GM12878 (cell line): ENCODE data around the gene ARIH2. TPM values are rescaled to one million over a fixed set of nuclear protein-coding genes. Genes with fewer than 3 reads are reported as not detected.

Source experiments
- ATF7 ChIP-seq: fragments of 450-650 bp; IDR thresholded peaks from 2 replicates; pipeline ENCODE4 v1.6.1; 2016; ENCODE audit warnings: low read depth, mild to moderate bottlenecking
- BACH1 ChIP-seq: fragments of 450-650 bp; IDR thresholded peaks from 2 replicates; pipeline ENCODE4 v1.6.1; 2017; ENCODE audit warnings: mild to moderate bottlenecking, borderline replicate concordance
- BMI1 ChIP-seq: fragments of 450-650 bp; IDR thresholded peaks from 2 replicates; pipeline ENCODE4 v1.6.1; 2016; ENCODE audit warnings: mild to moderate bottlenecking, moderate library complexity, borderline replicate concordance
- HCFC1 ChIP-seq: fragments of 150-350 bp; IDR thresholded peaks from 2 replicates; pipeline ENCODE4 v1.6.1; 2014; ENCODE audit warnings: low read length
- KDM1A ChIP-seq: fragments of 200-600 bp; sonication (generic); IDR thresholded peaks from 2 replicates; pipeline ENCODE4 v1.6.1; 2016; ENCODE audit warnings: borderline replicate concordance
- MYC ChIP-seq: IDR thresholded peaks from 2 replicates; pipeline ENCODE4 v1.6.1; 2011; ENCODE audit warnings: mild to moderate bottlenecking, low read length, moderate library complexity, inconsistent platforms; ENCODE audit not compliant: insufficient read depth, insufficient replicate concordance, insufficient read length, severe bottlenecking
- NBN ChIP-seq: fragments of 450-650 bp; IDR thresholded peaks from 2 replicates; pipeline ENCODE4 v1.6.1; 2016
- NRF1 ChIP-seq: conservative IDR thresholded peaks from 2 replicates; pipeline ENCODE4 v1.6.1; 2011; ENCODE audit warnings: mild to moderate bottlenecking, low read depth, low read length, improper control_type of control experiment
- POLR2AphosphoS2 ChIP-seq: IDR thresholded peaks from 2 replicates; pipeline ENCODE4 v1.6.1; 2011; ENCODE audit warnings: low read depth, mild to moderate bottlenecking, low read length, improper control_type of control experiment, moderate library complexity
- SMAD1 ChIP-seq: fragments of 450-650 bp; IDR thresholded peaks from 2 replicates; pipeline ENCODE4 v1.6.1; 2018; ENCODE audit warnings: mild to moderate bottlenecking, low read depth; ENCODE audit not compliant: partially characterized antibody
- SMARCA5 ChIP-seq: fragments of 450-650 bp; IDR thresholded peaks from 2 replicates; pipeline ENCODE4 v1.6.1; 2017; ENCODE audit warnings: mild to moderate bottlenecking
- TBL1XR1 ChIP-seq: IDR thresholded peaks from 2 replicates; pipeline ENCODE4 v1.6.1; 2012; ENCODE audit warnings: low read depth, low read length, improper control_type of control experiment
- TCF3 ChIP-seq: IDR thresholded peaks from 2 replicates; pipeline ENCODE4 v1.6.1; 2012; ENCODE audit warnings: low read depth, mild to moderate bottlenecking, low read length, borderline replicate concordance; ENCODE audit not compliant: insufficient read depth
- ZBED1 ChIP-seq: IDR thresholded peaks from 2 replicates; pipeline ENCODE4 v1.6.1; 2016; ENCODE audit warnings: borderline replicate concordance
- polyA plus RNA-seq, 11 experiments: library from polyadenylated mRNA; depleted of rRNA in 4 of 11; unstranded in 6 of 11; stranded (reverse) in 5 of 11; fragments of >200 nt; fragmentation: Nextera tagmentation in 4 of 11; fragmentation: Illumina TruSeq in 1 of 11; extraction: Ambion mirVana in 4 of 11; extraction: Trizol in 1 of 11; gene quantifications; 1 replicate in 1 of 11; 2 replicates in 10 of 11; pipeline versions ENCODE4 v1.2.1 to v1.2.3, GENCODE V29; 2011 to 2016; ENCODE audit warnings: inconsistent platforms in 2 of 11, missing spikeins in 2 of 11, low read depth in 1 of 11
- total RNA-seq, 4 experiments: library from RNA; depleted of rRNA in 3 of 4; stranded (reverse); fragments of >200 nt in 3 of 4; fragmentation: Illumina TruSeq in 1 of 4; extraction: Trizol in 1 of 4; gene quantifications; 2 replicates each; pipeline versions ENCODE4 v1.2.1 to v1.2.3, GENCODE V29; 2013 to 2021
- TF ChIP-seq, protein P1 (sequence below): IDR thresholded peaks from 2 replicates; pipeline ENCODE4 v1.6.1; 2011; ENCODE audit warnings: low read depth, low read length, improper control_type of control experiment, borderline replicate concordance
- TF ChIP-seq, protein P2 (sequence below): IDR thresholded peaks from 2 replicates; pipeline ENCODE4 v1.6.1; 2011; ENCODE audit warnings: mild to moderate bottlenecking, low read depth, low read length, moderate library complexity; ENCODE audit not compliant: insufficient replicate concordance
- TF ChIP-seq, protein P3 (sequence below): fragments of 450-650 bp; conservative IDR thresholded peaks from 2 replicates; pipeline ENCODE4 v1.6.1; 2017; ENCODE audit warnings: mild to moderate bottlenecking, moderate library complexity
- TF ChIP-seq, protein P4 (sequence below): fragments of 450-650 bp; IDR thresholded peaks from 2 replicates; pipeline ENCODE4 v1.6.1; 2016; ENCODE audit warnings: mild to moderate bottlenecking
- TF ChIP-seq, protein P5 (sequence below), 3 experiments: IDR thresholded peaks in 2 of 3; conservative IDR thresholded peaks in 1 of 3; 2 replicates each; pipeline ENCODE4 v1.5.1; 2011; ENCODE audit warnings: low read depth in 3 of 3, low read length in 3 of 3, mild to moderate bottlenecking in 3 of 3, control low read depth in 2 of 3, moderate library complexity in 2 of 3, inconsistent platforms in 1 of 3, mixed read lengths in 1 of 3; ENCODE audit not compliant: control insufficient read depth in 2 of 3, insufficient read depth in 1 of 3; ENCODE audit errors: extremely low read depth in 1 of 3
- TF ChIP-seq, protein P6 (sequence below): fragments of 450-650 bp; IDR thresholded peaks from 2 replicates; pipeline ENCODE4 v1.6.1; 2016; ENCODE audit warnings: mild to moderate bottlenecking

The ARIH2 gene
- total and polyA plus RNA-seq, 10 of the 15 experiments (the other 5 are each of a cell fraction or from before 2014, with no cell fraction given), result 18.7 to 74.7 (median 63.7) TPM

DNA sequence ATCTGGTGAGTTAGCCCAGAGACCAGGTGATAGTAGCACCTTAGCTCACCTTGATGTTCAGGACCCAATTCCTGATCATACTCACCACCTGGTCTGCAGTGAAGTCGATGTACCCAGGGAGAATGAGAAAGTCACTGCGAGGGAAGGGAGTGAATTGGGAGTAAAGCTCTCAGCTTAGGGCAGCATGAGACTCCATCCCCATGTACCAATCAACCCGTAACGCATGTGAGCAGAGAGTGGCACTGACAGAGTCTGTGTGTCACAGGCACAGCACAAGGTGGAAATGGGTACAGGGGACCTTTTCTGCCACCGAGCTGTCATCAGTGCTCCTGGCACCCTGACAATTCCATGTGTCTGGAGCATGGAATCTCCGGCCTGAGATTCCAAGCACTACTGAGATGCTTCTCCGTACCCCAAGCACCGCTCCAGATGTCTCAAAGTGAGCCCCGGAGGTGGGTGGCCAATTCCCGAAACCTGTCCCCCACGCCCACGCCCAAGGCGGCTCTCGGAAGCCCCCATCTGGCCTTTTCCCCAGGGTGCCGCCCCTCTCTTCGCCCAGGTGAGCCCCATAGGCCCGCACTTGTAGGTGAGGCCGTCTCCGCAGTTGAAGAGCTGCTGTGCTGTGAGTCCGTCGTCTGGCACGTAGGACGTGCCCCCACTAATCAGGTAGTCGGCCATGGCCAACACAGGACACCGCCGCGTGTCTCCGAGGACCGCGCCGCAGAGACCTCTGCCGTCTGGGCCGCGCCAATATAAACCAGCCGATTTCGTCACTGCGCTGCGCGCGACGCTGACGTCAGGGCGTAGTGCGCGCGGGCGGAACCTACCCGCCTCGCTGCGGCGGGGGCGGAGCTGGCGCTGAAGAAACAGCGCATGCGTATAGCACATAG is 110.3 kb downstream of the ARIH2 start, which contains the start of gene IMPDH2 (continued):
- TF ChIP-seq ZBED1 (peak; percentile 87; the same call in 1 of the 2 replicates), BMI1 (peak; percentile 21; the same call in 1 of the 2 replicates), NRF1 (peak; percentile 71), TCF3 (peak; percentile 70; the same call in 1 of the 2 replicates), SMAD1 (peak; percentile 48), POLR2AphosphoS2 (peak; percentile 99), KDM1A (no peak), TBL1XR1 (peak; percentile 17; the same call in 1 of the 2 replicates), ATF7 (peak; percentile 89), MYC (peak; percentile 89), BACH1 (peak; percentile 97), NBN (peak; percentile 81), HCFC1 (peak; percentile 51; the same call in 1 of the 2 replicates), SMARCA5 (peak; percentile 22; the same call in 1 of the 2 replicates)
- TF ChIP-seq, protein P1, sequence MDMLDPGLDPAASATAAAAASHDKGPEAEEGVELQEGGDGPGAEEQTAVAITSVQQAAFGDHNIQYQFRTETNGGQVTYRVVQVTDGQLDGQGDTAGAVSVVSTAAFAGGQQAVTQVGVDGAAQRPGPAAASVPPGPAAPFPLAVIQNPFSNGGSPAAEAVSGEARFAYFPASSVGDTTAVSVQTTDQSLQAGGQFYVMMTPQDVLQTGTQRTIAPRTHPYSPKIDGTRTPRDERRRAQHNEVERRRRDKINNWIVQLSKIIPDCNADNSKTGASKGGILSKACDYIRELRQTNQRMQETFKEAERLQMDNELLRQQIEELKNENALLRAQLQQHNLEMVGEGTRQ, result no peak
- TF ChIP-seq, protein P2, sequence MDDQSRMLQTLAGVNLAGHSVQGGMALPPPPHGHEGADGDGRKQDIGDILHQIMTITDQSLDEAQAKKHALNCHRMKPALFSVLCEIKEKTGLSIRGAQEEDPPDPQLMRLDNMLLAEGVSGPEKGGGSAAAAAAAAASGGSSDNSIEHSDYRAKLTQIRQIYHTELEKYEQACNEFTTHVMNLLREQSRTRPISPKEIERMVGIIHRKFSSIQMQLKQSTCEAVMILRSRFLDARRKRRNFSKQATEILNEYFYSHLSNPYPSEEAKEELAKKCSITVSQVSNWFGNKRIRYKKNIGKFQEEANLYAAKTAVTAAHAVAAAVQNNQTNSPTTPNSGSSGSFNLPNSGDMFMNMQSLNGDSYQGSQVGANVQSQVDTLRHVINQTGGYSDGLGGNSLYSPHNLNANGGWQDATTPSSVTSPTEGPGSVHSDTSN, result peak; percentile 16
- TF ChIP-seq, protein P3, sequence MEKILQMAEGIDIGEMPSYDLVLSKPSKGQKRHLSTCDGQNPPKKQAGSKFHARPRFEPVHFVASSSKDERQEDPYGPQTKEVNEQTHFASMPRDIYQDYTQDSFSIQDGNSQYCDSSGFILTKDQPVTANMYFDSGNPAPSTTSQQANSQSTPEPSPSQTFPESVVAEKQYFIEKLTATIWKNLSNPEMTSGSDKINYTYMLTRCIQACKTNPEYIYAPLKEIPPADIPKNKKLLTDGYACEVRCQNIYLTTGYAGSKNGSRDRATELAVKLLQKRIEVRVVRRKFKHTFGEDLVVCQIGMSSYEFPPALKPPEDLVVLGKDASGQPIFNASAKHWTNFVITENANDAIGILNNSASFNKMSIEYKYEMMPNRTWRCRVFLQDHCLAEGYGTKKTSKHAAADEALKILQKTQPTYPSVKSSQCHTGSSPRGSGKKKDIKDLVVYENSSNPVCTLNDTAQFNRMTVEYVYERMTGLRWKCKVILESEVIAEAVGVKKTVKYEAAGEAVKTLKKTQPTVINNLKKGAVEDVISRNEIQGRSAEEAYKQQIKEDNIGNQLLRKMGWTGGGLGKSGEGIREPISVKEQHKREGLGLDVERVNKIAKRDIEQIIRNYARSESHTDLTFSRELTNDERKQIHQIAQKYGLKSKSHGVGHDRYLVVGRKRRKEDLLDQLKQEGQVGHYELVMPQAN, result peak; percentile 87
- TF ChIP-seq, protein P4, sequence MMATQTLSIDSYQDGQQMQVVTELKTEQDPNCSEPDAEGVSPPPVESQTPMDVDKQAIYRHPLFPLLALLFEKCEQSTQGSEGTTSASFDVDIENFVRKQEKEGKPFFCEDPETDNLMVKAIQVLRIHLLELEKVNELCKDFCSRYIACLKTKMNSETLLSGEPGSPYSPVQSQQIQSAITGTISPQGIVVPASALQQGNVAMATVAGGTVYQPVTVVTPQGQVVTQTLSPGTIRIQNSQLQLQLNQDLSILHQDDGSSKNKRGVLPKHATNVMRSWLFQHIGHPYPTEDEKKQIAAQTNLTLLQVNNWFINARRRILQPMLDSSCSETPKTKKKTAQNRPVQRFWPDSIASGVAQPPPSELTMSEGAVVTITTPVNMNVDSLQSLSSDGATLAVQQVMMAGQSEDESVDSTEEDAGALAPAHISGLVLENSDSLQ, result peak; percentile 67
- TF ChIP-seq, protein P5, sequence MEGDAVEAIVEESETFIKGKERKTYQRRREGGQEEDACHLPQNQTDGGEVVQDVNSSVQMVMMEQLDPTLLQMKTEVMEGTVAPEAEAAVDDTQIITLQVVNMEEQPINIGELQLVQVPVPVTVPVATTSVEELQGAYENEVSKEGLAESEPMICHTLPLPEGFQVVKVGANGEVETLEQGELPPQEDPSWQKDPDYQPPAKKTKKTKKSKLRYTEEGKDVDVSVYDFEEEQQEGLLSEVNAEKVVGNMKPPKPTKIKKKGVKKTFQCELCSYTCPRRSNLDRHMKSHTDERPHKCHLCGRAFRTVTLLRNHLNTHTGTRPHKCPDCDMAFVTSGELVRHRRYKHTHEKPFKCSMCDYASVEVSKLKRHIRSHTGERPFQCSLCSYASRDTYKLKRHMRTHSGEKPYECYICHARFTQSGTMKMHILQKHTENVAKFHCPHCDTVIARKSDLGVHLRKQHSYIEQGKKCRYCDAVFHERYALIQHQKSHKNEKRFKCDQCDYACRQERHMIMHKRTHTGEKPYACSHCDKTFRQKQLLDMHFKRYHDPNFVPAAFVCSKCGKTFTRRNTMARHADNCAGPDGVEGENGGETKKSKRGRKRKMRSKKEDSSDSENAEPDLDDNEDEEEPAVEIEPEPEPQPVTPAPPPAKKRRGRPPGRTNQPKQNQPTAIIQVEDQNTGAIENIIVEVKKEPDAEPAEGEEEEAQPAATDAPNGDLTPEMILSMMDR (IDR thresholded peaks at IDR 0.05 in 2 of 3, conservative IDR thresholded peaks at IDR 0.05 in 1 of 3; ENCODE audit: control insufficient read depth in 2 of 3, extremely low read depth in 1 of 3, insufficient read depth in 1 of 3, low read depth in 3 of 3, low read length in 3 of 3), result peak in 2 of 3 experiments; percentile 9 to 29; a peak in 1 of 6 replicates
- TF ChIP-seq, protein P6, sequence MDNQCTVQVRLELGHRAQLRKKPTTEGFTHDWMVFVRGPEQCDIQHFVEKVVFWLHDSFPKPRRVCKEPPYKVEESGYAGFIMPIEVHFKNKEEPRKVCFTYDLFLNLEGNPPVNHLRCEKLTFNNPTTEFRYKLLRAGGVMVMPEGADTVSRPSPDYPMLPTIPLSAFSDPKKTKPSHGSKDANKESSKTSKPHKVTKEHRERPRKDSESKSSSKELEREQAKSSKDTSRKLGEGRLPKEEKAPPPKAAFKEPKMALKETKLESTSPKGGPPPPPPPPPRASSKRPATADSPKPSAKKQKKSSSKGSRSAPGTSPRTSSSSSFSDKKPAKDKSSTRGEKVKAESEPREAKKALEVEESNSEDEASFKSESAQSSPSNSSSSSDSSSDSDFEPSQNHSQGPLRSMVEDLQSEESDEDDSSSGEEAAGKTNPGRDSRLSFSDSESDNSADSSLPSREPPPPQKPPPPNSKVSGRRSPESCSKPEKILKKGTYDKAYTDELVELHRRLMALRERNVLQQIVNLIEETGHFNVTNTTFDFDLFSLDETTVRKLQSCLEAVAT, result 0 out of 2 replicates have a peak, but pooled peaks have one; percentile 40
